Measurements from ENCODE around the gene ACE. TPM values are rescaled to one million over a fixed set of nuclear protein-coding genes. Genes with fewer than 3 reads are reported as not detected.

The ACE gene
- total RNA-seq, 1 donor from 2014 or later, result 25.7 TPM

DNA sequence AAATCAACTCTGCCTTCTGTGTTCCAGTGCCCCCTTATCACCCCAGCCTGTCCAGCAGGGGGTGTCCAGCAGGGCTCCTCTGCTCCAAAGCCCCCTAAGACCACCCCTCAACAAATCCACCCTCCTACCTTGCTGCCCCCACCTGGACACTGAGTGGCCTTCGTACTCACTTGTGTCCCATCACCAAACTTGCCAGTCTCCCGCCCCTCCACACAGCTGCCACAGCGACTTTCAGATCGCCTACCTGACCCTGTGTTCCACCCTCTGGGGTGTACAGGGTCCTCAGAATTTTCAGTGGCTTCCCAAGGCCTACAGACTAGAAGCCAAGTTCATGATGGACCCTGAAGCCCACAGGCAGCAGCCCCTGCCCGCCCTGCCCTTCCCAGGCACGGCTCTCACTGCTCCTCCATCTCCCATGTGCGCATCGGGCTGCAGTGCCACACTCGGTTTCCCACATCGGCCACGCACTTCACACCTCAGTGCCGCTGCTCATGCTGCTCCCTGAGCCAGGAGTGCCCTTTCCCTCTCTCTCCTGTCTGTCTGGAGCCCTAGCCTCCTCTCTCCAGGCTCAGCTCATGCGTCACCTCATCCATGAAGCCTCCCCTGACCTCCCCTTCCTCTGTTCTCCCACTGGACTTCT is 58.1 kb downstream of the ACE start:
- no peak for DNase-seq (ENCODE audit: low read depth in 2 of 2)

- no peak for DNase-seq (ENCODE audit: low read depth in 2 of 2)
These were observed 58.8 kb downstream of the ACE start for GRCh38 chr17:63535640-63536039.

DNA sequence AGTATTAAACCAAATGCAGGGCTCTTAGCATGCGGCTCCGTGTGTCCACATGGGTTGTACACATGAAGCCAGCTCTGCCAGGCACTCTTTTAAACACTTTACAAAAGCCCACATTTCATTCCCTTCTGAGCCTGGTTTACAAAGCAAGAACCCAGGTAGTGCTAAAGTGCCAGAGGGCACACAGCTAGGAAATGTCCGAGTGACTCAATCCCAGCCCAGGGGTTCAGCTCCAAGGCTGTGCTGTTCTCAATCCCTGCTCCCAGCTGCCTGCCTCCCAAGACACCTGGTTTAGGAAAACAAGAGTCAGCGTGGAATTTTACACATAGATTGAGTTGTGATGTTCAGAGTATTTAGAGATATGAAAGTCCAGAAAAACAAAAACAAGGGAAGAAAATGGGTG is 60.1 kb downstream of the ACE start:
- DNase-seq (ENCODE audit: low read depth in 2 of 2), result no peak

- DNase-seq (ENCODE audit: low read depth in 2 of 2), result no peak
These were observed 61.3 kb downstream of the ACE start for GRCh38 chr17:63537991-63538692.

DNA sequence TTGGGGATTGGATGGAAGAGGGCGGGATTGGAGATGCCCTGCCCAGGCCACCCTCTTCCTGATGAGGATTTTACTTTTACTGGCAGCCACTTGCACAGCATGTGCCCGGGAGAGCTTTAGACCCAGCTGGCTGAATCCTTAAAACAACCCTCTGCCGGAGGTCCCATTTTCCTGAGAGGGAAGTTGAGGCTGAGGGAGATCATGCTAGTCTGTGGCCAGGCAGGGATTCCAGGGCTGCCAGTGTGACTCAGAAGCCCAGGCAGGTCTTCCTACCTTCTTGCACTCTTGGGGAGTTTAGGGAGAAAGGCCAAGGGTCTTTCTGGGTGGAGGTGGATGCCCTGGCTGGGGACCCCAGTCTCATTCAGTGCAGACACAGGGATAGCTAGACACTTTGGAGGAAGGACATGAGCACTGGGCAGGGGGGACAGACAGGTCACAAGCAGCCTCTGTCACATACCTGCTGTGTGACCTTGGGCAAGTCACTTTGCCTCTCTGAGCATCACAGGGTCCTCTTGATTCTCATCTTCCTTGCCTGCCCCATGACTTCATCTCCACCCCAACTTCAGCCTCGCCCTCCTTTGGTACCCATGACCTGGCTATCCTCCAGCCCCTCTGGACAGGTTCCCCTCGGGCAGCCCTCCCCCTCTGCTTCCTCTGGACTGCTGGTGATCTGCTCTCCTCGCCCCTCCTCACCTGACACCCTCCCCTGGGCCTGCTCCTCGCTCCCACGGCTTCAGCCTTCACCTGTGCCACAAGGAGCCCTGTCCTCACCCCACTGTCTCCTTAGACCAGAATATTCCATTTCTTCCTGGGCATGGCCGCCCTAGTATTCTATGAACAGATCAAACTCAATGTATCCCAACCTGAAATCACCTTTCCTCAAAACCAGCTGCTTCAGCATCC is 62.1 kb downstream of the ACE start:
- DNase-seq (ENCODE audit: low read depth in 2 of 2), result no peak

DNA sequence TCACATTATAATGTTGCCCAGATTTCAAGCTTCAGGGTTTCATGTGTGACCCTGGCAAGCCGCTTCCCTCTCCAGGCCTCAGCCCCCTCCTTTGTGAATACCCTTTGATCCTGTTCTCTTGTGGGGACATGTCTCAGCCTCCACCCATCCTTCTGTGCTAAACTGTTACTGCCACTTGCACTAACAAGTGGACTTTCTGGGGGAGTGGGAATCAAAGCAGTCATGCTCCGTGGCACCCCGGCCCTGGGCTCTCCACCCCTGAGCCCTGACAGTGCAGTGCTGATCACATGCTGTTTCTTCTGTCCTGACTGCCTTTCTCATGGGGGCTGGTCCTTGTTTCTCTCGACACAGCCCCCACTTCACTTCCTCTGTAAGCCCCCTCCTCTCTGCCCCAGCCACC is 63.7 kb downstream of the ACE start:
- DNase-seq (ENCODE audit: low read depth in 2 of 2), result no peak

- DNase-seq (ENCODE audit: low read depth in 2 of 2), result no peak
These were observed 65.3 kb downstream of the ACE start for GRCh38 chr17:63542218-63542545.

DNA sequence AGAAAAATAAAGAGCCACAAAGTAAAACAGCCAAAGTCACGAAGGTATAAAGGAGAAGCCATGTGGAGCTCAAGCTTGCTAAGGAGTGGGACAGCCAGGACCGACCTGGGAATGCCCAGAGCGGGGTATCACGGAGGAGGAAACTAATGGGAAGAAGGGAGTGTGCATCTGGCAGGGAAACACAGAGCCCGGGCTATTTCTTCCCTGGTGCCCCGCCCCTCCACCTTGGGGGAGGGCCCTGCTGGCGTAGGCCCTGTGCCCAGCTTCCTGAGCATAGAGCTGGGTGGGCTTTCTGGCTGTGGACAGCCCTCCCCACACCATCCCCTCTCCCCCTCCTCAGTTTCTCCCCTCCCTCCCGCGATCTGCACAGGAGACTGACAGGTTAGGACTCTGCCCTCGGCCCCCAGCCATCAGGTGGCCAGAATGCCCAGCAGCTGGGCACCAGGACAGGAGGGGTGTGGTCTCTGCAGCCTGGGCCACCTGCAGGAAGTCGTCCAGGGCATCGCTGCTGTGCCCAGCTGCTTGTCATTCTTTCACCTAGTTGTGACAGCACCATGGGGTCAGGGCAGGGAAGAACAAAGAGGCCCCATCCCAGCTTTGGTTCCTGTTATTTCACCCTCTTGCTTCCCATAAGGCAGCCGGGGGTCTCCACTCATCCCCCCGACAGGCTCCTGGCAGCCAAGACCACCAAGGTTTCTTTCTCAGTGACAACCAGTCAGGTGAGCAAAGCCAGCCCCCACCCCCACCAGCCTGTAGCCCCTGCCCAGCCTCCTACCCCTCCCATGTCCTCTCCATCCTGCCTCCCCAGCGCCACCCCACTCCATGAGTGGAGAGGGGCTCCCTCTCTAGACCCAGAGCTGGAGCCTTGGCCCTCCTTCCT is 66.3 kb downstream of the ACE start:
- no peak for DNase-seq (ENCODE audit: low read depth in 2 of 2)

- no peak for DNase-seq (ENCODE audit: low read depth in 2 of 2)
These were observed 67.1 kb downstream of the ACE start for GRCh38 chr17:63543822-63544420.

- DNase-seq (ENCODE audit: low read depth in 2 of 2), result no peak
These were observed 67.8 kb downstream of the ACE start for GRCh38 chr17:63544467-63545301.

DNA sequence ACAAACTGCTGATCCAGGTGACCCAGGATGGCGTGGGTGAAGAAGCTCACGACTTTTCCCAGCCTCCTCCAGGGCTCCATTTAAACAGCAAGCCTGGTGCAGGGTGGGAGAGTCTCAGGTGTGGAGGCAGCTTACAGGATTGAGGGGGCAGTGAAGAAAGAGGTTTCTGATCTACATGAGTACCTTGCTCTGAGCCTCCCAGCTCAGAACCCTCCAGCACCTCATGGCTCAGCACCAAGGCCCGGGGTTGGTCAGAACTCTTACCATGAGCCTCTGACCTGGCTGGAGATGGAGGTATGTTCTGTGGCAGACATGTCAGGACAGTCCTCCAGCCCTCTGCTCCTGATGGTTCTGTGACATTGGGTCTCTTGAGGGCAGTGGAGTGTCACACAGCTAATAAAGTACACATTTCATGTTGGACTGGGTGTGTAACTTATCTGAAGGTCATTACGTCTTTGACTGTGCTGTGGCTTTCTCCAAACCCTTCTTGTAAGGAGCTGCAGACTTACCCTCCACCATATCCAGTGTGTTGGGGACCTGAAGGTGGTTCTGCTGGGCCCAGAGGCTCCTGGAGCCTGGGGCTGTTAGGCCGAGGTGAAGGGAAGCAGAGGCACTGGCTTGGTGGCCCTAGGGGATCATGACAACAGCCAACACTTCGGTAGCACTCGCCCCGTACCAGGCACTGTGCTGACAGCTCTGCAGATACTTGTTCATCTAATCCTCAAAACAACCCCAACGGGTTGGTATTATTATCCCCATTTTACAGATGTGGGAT is 69.6 kb downstream of the ACE start:
- DNase-seq (ENCODE audit: low read depth in 2 of 2), result no peak

GRCh38 chr17:63547083-63547523 is 70.2 kb downstream of the ACE start:
- DNase-seq (ENCODE audit: low read depth in 2 of 2), result no peak

Other genes with a start within 250 kb of the ACE start
- 8.3 and 12.9 TPM in 2 replicates for gene CYB561, start 30.8 kb upstream of the ACE start, total RNA-seq
- under 0.01 TPM in 1 of 2 replicates, not detected in the other for gene KCNH6, start 46.3 kb downstream of the ACE start, total RNA-seq
- 25.3 and 36.0 TPM in 2 replicates for gene DCAF7, start 73.4 kb downstream of the ACE start, total RNA-seq
- 14.8 TPM in 2 replicates for gene TACO1, start 123.8 kb downstream of the ACE start, total RNA-seq
- gene MAP3K3, start 145.4 kb downstream of the ACE start, total RNA-seq, result 73.8 and 113 TPM in 2 replicates
- gene LIMD2, start 223.1 kb downstream of the ACE start, total RNA-seq, result 18.0 and 51.6 TPM in 2 replicates

Measured in dermis microvascular lymphatic vessel endothelial cell (primary cell).